Measurements from ENCODE around the gene MYO9B. TPM values are rescaled to one million over a fixed set of nuclear protein-coding genes. Genes with fewer than 3 reads are reported as not detected.

The MYO9B gene
- total RNA-seq, 1 experiment from 2014 or later: 74.6 TPM

GRCh38 chr19:17108453-17108784 lies 32.8 kb downstream of the MYO9B start:
- intact Hi-C loops (cut with micrococcal nuclease): no loop called here

More at GRCh38 chr19:17108453-17108784, 32.8 kb downstream of the MYO9B start:
- peaks cover 21 to 24% of the 10 kb centered on the region in 2 experiments for H3K4me1 ChIP-seq (ENCODE audit: control insufficient read depth in 1 of 2, insufficient read depth in 2 of 2, low read length in 2 of 2)
- no peak for ATAC-seq
- TF ChIP-seq REST (IDR thresholded peaks at IDR 0.05; ENCODE audit: low read depth): no peak
- no peak for TF ChIP-seq ELF1 (IDR thresholded peaks at IDR 0.05; ENCODE audit: borderline replicate concordance, low read depth)
- TF ChIP-seq RAD21 (IDR thresholded peaks at IDR 0.05; ENCODE audit: low read depth): no peak
- TF ChIP-seq, protein P1, sequence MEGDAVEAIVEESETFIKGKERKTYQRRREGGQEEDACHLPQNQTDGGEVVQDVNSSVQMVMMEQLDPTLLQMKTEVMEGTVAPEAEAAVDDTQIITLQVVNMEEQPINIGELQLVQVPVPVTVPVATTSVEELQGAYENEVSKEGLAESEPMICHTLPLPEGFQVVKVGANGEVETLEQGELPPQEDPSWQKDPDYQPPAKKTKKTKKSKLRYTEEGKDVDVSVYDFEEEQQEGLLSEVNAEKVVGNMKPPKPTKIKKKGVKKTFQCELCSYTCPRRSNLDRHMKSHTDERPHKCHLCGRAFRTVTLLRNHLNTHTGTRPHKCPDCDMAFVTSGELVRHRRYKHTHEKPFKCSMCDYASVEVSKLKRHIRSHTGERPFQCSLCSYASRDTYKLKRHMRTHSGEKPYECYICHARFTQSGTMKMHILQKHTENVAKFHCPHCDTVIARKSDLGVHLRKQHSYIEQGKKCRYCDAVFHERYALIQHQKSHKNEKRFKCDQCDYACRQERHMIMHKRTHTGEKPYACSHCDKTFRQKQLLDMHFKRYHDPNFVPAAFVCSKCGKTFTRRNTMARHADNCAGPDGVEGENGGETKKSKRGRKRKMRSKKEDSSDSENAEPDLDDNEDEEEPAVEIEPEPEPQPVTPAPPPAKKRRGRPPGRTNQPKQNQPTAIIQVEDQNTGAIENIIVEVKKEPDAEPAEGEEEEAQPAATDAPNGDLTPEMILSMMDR (IDR thresholded peaks at IDR 0.05 in 2 of 3, conservative IDR thresholded peaks at IDR 0.05 in 1 of 3; ENCODE audit: borderline replicate concordance in 1 of 3, insufficient read depth in 1 of 3, low read depth in 2 of 3, low read length in 2 of 3): no peak
- no peak for TF ChIP-seq POLR2AphosphoS5 (IDR thresholded peaks at IDR 0.05; ENCODE audit: low read depth, low read length)
- no peak for TF ChIP-seq TCF7L2 (IDR thresholded peaks at IDR 0.05; ENCODE audit: borderline replicate concordance, extremely low read depth, insufficient read depth, insufficient read length)
- TF ChIP-seq SRF (IDR thresholded peaks at IDR 0.05; ENCODE audit: low read depth): no peak
- no peak for TF ChIP-seq EGR1 (IDR thresholded peaks at IDR 0.05; ENCODE audit: low read depth)
- no peaks in the 10 kb centered on the region for H4K20me1 ChIP-seq (ENCODE audit: insufficient read depth)
- peak overlapping the region; percentile 56 for H3K9ac ChIP-seq (ENCODE audit: low read length)
- ChIA-PET CTCF (no interaction called here), RAD21 (ENCODE audit: low non-redundant PET in 1 of 2, low total read pairs in 2 of 2, uncharacterized antibody in 2 of 2, unreplicated experiment in 2 of 2) (no interaction called here), POLR2A (interaction anchor here (0.7 to 1.8 kb wide), 2 partner anchors 12 to 107 kb away, joined by 3 to 5 read pairs; partner anchors contain the start of gene USE1)
- H3K4me2 ChIP-seq (ENCODE audit: low read length): peak overlapping the region; percentile 80
- peak overlapping the region; percentile 19 to 47 for H3K4me3 ChIP-seq (replicated peaks in 1 of 2; ENCODE audit: low read depth in 1 of 2, low read length in 2 of 2)
- peaks cover 83% of the 10 kb centered on the region for H3K79me2 ChIP-seq (ENCODE audit: insufficient read depth, low read length)
- no peaks in the 10 kb centered on the region for H3K27me3 ChIP-seq (ENCODE audit: insufficient read depth, low read length)
- peak overlapping the region; percentile 79 for H3K27ac ChIP-seq (ENCODE audit: low read depth, low read length)
- H2AFZ ChIP-seq (ENCODE audit: low read depth, low read length, poor library complexity, severe bottlenecking): no peak overlapping the region
- no peaks in the 10 kb centered on the region for H3K9me2 ChIP-seq (ENCODE audit: insufficient read depth)
- DNase-seq (ENCODE audit: low read depth, low spot score): no peak
- no peaks in the 10 kb centered on the region for H3K9me3 ChIP-seq (ENCODE audit: control insufficient read depth in 1 of 2, insufficient read depth in 1 of 2, low read depth in 1 of 2, low read length in 2 of 2)
- no TSS peak for BruUV-seq (replicated peaks)
- H3K36me3 ChIP-seq (ENCODE audit: control insufficient read depth in 1 of 2, insufficient read depth in 2 of 2, low read length in 2 of 2): peaks cover 4 to 6% of the 10 kb centered on the region in 2 experiments; a peak in 3 of 4 replicates

All from HCT116 (cell line).